Endothelial cell of umbilical vein (primary cell): ENCODE measurements around the gene TRAPPC5. TPM values are rescaled to one million over a fixed set of nuclear protein-coding genes. Genes with fewer than 3 reads are reported as not detected.

Experiments used
- BruUV-seq: library from RNA; stranded (reverse); fragments of 400-500 nt; replicated peaks from 2 replicates; lab custom pipeline; 2021; lab: Mats Ljungman, UMichigan
- CTCF ChIA-PET: fragments of 300-600, 350-600 bp; sonication (Branson Sonifier 250); formaldehyde crosslinking; loops from one replicate; lab custom pipeline; 2021; ENCODE audit warnings: antibody characterized with exemption, inconsistent platforms; lab: Charles Lee
- POLR2A ChIA-PET: fragments of 300-600, 350-600 bp; sonication (Branson Sonifier 250); formaldehyde crosslinking; loops from one replicate; lab custom pipeline; 2021; ENCODE audit warnings: antibody characterized with exemption, inconsistent platforms; lab: Charles Lee
- DNase-seq: peaks from one replicate; pipeline ENCODE4 v3.0.0-alpha.2; 2011; ENCODE audit warnings: low read depth, low spot score
- FAIRE-seq: peaks from 2 replicates; lab custom pipeline; 2011; peaks lifted over from hg19 to GRCh38; lab: Jason Lieb, UNC
- H2AFZ ChIP-seq: 2 replicates; pipeline ENCODE4 v1.6.0; 2012; ENCODE audit warnings: low read depth, low read length, control low read depth, inconsistent platforms
- H3K27ac ChIP-seq: 2 replicates; pipeline ENCODE4 v1.5.1; 2011; ENCODE audit warnings: low read depth, mild to moderate bottlenecking, control low read depth, low read length, moderate library complexity; ENCODE audit not compliant: insufficient read depth
- H3K27me3 ChIP-seq, 2 experiments: 2 replicates each; pipeline versions ENCODE4 v1.6.0 to v1.6.1; 2011; ENCODE audit warnings: low read length in 2 of 2, mixed read lengths in 1 of 2; ENCODE audit not compliant: control insufficient read depth in 2 of 2, insufficient read depth in 2 of 2
- H3K36me3 ChIP-seq, 2 experiments: 2 replicates in 1 of 2; 3 replicates in 1 of 2; pipeline ENCODE4 v1.5.1; 2011; ENCODE audit warnings: low read length in 2 of 2, mild to moderate bottlenecking in 1 of 2, moderate library complexity in 1 of 2; ENCODE audit not compliant: control insufficient read depth in 2 of 2, insufficient read depth in 2 of 2; ENCODE audit errors: extremely low read depth in 1 of 2
- H3K4me1 ChIP-seq: 3 replicates; pipeline ENCODE4 v1.5.1; 2011; ENCODE audit warnings: mild to moderate bottlenecking, low read length; ENCODE audit not compliant: control insufficient read depth, insufficient read depth; ENCODE audit errors: extremely low read depth
- H3K4me2 ChIP-seq: 2 replicates; pipeline ENCODE4 v1.6.1; 2011; ENCODE audit warnings: low read length, control low read depth, mixed read lengths; ENCODE audit not compliant: insufficient read depth
- H3K4me3 ChIP-seq, 3 experiments: fragments of 200-600 bp in 1 of 3; sonication (generic), shearing (Covaris generic) in 1 of 3; replicated peaks in 1 of 3; 2 replicates each; pipeline ENCODE4 v1.5.1; 2011 to 2016; ENCODE audit warnings: control low read depth in 3 of 3, low read length in 3 of 3, mild to moderate bottlenecking in 2 of 3, inconsistent platforms in 1 of 3, low read depth in 1 of 3, moderate library complexity in 1 of 3; ENCODE audit not compliant: insufficient read depth in 1 of 3
- H3K79me2 ChIP-seq: 2 replicates; pipeline ENCODE4 v1.6.0; 2012; ENCODE audit warnings: low read length, inconsistent platforms; ENCODE audit not compliant: control insufficient read depth, insufficient read depth
- H3K9ac ChIP-seq: replicated peaks from 2 replicates; pipeline ENCODE3; 2011; ENCODE audit warnings: low read length, control low read depth; ENCODE audit not compliant: insufficient read depth; ENCODE audit errors: extremely low read depth
- H3K9me1 ChIP-seq: replicated peaks from 3 replicates; pipeline ENCODE4 v1.6.0; 2011; ENCODE audit warnings: mild to moderate bottlenecking, low read length; ENCODE audit not compliant: control insufficient read depth, insufficient read depth; ENCODE audit errors: extremely low read depth
- H3K9me3 ChIP-seq: replicated peaks from 2 replicates; pipeline ENCODE4 v1.5.1; 2012; ENCODE audit warnings: low read length, inconsistent platforms; ENCODE audit not compliant: control insufficient read depth, insufficient read depth
- H4K20me1 ChIP-seq: replicated peaks from 2 replicates; pipeline ENCODE3; 2011; ENCODE audit warnings: mild to moderate bottlenecking, low read length; ENCODE audit not compliant: control insufficient read depth, insufficient read depth; ENCODE audit errors: extremely low read depth
- CTCF ChIP-seq, 2 donors: IDR thresholded peaks; 1 replicate in 1 of 2; 2 replicates in 1 of 2; pipeline ENCODE4 v1.5.1; 2011; ENCODE audit warnings: low read length in 2 of 2, mild to moderate bottlenecking in 2 of 2, moderate library complexity in 2 of 2, control low read depth in 1 of 2, inconsistent platforms in 1 of 2, low read depth in 1 of 2; ENCODE audit not compliant: insufficient read depth in 1 of 2; ENCODE audit errors: extremely low read depth in 1 of 2
- EZH2 ChIP-seq: IDR thresholded peaks from 2 replicates; pipeline ENCODE4 v1.6.1; 2012; ENCODE audit warnings: borderline replicate concordance, low read depth, mild to moderate bottlenecking, moderate library complexity, low read length, inconsistent platforms; ENCODE audit not compliant: severe bottlenecking
- FOS ChIP-seq: IDR thresholded peaks from 2 replicates; pipeline ENCODE4 v1.6.1; 2011; ENCODE audit warnings: mild to moderate bottlenecking, low read length, moderate library complexity, borderline replicate concordance; ENCODE audit not compliant: insufficient read depth
- GATA2 ChIP-seq: IDR thresholded peaks from 2 replicates; pipeline ENCODE4 v1.7.0; 2011; ENCODE audit warnings: low read depth, mild to moderate bottlenecking, moderate library complexity, mixed read lengths, low read length; ENCODE audit not compliant: insufficient read length, insufficient read depth
- JUN ChIP-seq: IDR thresholded peaks from 2 replicates; pipeline ENCODE4 v1.6.1; 2011; ENCODE audit warnings: borderline replicate concordance, low read depth; ENCODE audit not compliant: insufficient read length, insufficient read depth
- MAX ChIP-seq: IDR thresholded peaks from 2 replicates; pipeline ENCODE4 v1.6.1; 2011; ENCODE audit not compliant: insufficient read depth, insufficient read length
- MYC ChIP-seq: IDR thresholded peaks from one replicate; pipeline ENCODE4 v1.6.1; 2011; ENCODE audit warnings: mild to moderate bottlenecking, low read depth, low read length
- POLR2A ChIP-seq: IDR thresholded peaks from 2 replicates; pipeline ENCODE4 v1.6.1; 2012; ENCODE audit warnings: low read depth, mild to moderate bottlenecking, control low read depth, low read length
- POLR2AphosphoS5 ChIP-seq: IDR thresholded peaks from 2 replicates; pipeline ENCODE4 v1.6.1; 2012; ENCODE audit warnings: low read depth, mild to moderate bottlenecking, control low read depth, low read length, moderate library complexity; ENCODE audit not compliant: insufficient read depth
- dilution Hi-C: fragments of 300-500 bp; cut with MboI; formaldehyde crosslinking; loops from one replicate; pipeline ENCODE4 v1.15.0; 2019; ENCODE audit warnings: low sequenced_read_pairs; ENCODE audit not compliant: extremely low pct_ligation_motif_present
- intact Hi-C: fragments of 100-400 bp; cut with micrococcal nuclease; formaldehyde crosslinking; loops from one replicate; pipeline ENCODE4 v1.10.0; 2022
- polyA plus RNA-seq, 4 experiments: library from polyadenylated mRNA; depleted of rRNA in 3 of 4; stranded (reverse) in 3 of 4; unstranded in 1 of 4; fragments of >200 nt; gene quantifications; 2 replicates each; pipeline versions ENCODE4 v1.2.1 to v1.2.3, GENCODE V29; 2011 to 2012; ENCODE audit warnings: missing spikeins in 1 of 4
- total RNA-seq: library from RNA; stranded (reverse); gene quantifications from 2 replicates; pipeline ENCODE4 v1.2.3, GENCODE V29; 2021

The TRAPPC5 gene
- total and polyA plus RNA-seq, 2 donors (not counting 3 experiments of a cell fraction or from before 2014, with no cell fraction given): 114 to 172 TPM

DNA sequence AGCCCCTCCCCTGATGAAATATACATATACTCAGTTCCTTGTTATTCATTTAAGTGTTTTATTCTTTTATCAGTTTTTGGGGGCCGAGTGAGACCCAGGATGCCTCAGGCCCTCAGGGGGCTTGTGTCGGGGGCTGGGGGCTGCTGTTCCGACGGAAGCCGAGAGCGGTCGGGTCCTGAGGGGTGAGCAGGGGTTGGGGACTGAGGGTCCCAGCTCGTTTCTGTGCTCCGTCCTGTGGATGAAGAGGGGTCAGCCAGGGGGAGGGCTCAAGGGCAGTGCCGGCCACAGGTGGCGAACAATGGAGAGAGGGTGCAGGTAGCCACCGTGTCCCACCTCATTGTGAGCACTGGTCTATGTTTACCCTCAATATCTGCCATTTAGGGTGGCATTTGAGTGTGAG, 49.1 kb upstream of the TRAPPC5 start:
- peaks cover 0 to 4% of the 10 kb centered on the region in 2 experiments for H3K36me3 ChIP-seq
- ChIA-PET POLR2A (no interaction called here), CTCF (no interaction called here)
- BruUV-seq: no TSS peak
- H2AFZ ChIP-seq: no peak overlapping the region
- H3K79me2 ChIP-seq: peaks cover 38% of the 10 kb centered on the region
- intact Hi-C loops (no loop called here), dilution Hi-C loops (no loop called here)
- no peaks in the 10 kb centered on the region for H4K20me1 ChIP-seq
- H3K4me2 ChIP-seq: no peak overlapping the region
- FAIRE-seq (no peak), DNase-seq (no peak)
- no peak for TF ChIP-seq MAX
- no peak for TF ChIP-seq CTCF (IDR thresholded peaks at IDR 0.05; ENCODE audit: extremely low read depth in 1 of 2, insufficient read depth in 1 of 2, low read depth in 1 of 2, low read length in 2 of 2)
- no peak for TF ChIP-seq EZH2
- TF ChIP-seq JUN: no peak
- TF ChIP-seq GATA2: no peak
- no peak for TF ChIP-seq FOS
- TF ChIP-seq POLR2A: no peak
- TF ChIP-seq MYC: no peak
- TF ChIP-seq POLR2AphosphoS5: no peak
- no peaks in the 10 kb centered on the region for H3K9me1 ChIP-seq
- no peaks in the 10 kb centered on the region for H3K9me3 ChIP-seq
- H3K4me1 ChIP-seq: peaks cover 17% of the 10 kb centered on the region
- no peak overlapping the region for H3K27ac ChIP-seq
- H3K27me3 ChIP-seq: no peaks in the 10 kb centered on the region
- H3K4me3 ChIP-seq: no peak overlapping the region
- H3K9ac ChIP-seq: no peak overlapping the region
